Measurements from ENCODE around the gene FHOD3.
A peak's percentile ranks its signal among the peaks of the same experiment; 100 is the strongest.

FHOD3 gene

DNA sequence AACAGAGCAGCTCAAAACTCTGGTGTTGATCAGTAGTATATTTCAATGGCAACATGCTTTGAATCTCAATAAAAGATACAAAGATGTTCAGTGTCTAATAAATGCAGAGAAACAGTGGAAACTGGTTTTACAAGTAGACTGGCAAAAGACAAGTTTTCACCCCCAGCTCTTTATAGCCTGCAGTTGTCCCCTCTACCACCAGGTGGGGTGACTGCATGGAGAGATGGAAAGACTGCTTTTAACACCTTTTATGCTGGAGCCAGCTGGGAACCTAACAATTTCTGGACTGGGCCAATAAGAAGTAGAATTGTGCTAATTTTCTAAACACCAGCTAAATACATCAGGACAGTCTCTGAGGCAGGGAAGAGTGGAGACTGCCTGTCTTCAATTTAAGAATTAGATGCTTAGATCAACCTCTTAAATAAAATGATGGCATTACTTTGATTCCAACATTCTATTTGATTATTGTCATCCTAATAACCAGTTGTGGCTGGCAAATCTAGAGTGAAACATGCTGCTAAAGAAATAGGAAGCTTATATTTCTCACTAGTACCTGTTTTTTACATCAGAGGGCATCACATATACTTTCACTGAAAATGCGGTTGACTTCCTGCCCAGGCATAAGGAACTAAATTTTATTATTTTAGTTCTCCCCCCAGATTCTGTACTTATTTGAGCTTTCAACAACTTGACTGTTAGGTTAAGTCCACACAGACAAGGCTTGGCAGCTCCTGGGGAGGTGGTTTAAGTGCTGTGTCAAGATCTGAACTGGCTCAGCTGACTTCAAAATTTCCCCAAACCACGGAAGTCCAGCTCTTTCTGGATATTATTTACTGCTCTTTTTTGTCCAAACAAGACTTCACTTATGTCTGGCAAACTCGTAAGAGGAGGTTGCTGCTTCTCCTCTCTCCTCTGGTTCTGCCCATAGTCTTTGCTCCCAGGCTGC, 390.8 kb downstream of the FHOD3 start:
- TF ChIP-seq, protein P1, sequence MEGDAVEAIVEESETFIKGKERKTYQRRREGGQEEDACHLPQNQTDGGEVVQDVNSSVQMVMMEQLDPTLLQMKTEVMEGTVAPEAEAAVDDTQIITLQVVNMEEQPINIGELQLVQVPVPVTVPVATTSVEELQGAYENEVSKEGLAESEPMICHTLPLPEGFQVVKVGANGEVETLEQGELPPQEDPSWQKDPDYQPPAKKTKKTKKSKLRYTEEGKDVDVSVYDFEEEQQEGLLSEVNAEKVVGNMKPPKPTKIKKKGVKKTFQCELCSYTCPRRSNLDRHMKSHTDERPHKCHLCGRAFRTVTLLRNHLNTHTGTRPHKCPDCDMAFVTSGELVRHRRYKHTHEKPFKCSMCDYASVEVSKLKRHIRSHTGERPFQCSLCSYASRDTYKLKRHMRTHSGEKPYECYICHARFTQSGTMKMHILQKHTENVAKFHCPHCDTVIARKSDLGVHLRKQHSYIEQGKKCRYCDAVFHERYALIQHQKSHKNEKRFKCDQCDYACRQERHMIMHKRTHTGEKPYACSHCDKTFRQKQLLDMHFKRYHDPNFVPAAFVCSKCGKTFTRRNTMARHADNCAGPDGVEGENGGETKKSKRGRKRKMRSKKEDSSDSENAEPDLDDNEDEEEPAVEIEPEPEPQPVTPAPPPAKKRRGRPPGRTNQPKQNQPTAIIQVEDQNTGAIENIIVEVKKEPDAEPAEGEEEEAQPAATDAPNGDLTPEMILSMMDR (IDR thresholded peaks at IDR 0.05) = peak; percentile 75
- Histone ChIP-seq H3K27ac (no peak overlapping the region), H3K4me3 (no peak overlapping the region)
- DNase-seq (ENCODE audit: low spot score) = no peak

DNA sequence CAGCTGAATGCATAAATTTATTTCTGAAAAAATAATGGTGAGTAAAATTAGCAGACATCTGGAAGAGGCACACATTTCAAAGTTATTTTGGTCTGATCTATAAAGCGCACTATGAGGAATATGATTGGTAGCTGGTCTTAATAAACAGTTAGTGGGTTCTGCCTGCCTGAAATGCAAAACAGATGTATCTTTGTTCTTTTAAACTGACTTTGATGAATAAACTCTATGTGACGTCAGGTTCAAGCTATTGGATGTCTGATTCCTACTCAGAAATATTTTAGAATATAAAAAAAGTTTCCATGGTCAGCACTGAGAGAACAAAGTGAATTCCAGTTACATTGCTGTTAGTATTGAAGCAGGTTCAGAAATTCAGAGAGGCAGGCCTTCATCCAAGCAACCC, 394.9 kb downstream of the FHOD3 start:
- no peak for DNase-seq (ENCODE audit: low spot score)
- H3K4me3 ChIP-seq = no peak overlapping the region
- TF ChIP-seq, protein P1 (IDR thresholded peaks at IDR 0.05) = no peak
- H3K27ac ChIP-seq = no peak overlapping the region

DNA sequence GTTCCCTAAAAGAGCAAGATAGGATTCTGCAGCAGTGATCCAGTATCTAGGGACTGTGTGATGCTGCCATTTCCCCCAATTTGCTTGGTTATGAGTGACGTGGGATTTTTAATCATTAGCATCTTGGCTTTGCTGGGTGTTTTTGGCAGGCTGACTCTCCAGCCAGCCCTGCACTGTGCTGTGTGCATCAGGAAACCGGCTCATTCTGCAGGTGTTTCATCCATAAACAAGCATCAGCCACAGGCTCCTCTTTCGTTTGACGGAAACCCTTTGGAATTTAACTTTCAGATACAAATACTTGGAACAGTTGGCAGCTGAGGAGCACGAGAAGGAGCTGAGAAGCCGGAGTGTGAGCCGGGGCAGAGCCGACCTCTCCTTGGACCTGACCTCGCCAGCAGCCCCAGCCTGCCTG, 395.4 kb downstream of the FHOD3 start:
- no peak for DNase-seq (ENCODE audit: low spot score)
- Histone ChIP-seq H3K4me3 (no peak overlapping the region), H3K27ac (no peak overlapping the region)
- TF ChIP-seq, protein P1 (IDR thresholded peaks at IDR 0.05) = no peak

DNA sequence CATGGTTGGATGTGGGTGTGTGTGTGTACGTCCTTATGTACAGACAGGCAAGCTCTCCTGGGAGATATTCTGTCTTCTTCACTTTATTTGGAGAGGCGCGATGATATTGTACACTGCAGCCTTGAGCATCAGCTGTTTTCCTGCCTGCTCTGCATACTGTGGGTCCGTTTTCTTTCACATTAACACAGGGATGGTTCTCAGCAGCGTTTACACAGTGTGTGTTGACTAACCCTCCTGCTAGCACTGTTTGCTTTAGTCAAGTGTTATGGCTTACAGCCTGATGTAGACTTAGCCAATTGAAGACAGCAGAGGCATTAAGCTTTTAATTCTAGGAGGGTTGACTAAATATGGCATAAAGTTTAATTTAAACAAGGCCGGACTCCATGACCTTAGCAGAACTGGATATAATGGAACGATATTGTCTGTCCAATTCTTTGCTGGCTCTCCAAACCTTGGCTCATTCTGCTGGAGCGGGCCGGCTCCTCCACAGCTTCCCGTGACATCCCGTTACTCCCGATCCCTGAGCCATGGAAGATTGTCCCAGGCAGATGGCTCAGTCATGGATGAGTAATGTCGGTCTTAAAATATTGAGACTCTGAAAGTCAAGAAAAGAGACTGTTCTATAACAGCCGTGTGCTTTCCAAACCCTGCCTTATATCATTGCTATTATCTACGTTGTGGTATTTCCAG, 396.6 kb downstream of the FHOD3 start:
- TF ChIP-seq, protein P1 (IDR thresholded peaks at IDR 0.05) = no peak
- Histone ChIP-seq H3K27ac (no peak overlapping the region), H3K4me3 (peak overlapping the region; percentile 4)
- no peak for DNase-seq (ENCODE audit: low spot score)

DNA sequence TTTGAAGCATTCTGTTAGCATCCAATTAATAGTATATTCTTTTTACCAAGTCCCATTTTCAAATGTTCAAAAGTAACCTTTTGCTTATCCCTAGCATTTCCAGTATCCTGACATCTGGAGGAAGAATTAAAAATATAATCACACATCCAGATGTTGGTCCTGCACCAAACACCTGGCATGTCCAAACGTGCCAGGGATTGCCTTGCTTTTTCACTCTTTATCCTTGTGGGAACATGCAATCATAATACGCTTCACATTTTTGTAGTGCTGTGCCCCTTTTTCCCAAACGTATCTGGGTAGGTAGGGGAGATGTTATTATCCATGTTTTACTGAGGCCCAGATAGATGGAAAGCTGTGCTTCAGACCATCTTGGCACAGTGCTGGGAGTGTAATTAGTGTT, 398.3 kb downstream of the FHOD3 start:
- Histone ChIP-seq H3K4me3 (no peak overlapping the region), H3K27ac (no peak overlapping the region)
- DNase-seq (ENCODE audit: low spot score) = no peak
- TF ChIP-seq, protein P1 (IDR thresholded peaks at IDR 0.05) = no peak

DNA sequence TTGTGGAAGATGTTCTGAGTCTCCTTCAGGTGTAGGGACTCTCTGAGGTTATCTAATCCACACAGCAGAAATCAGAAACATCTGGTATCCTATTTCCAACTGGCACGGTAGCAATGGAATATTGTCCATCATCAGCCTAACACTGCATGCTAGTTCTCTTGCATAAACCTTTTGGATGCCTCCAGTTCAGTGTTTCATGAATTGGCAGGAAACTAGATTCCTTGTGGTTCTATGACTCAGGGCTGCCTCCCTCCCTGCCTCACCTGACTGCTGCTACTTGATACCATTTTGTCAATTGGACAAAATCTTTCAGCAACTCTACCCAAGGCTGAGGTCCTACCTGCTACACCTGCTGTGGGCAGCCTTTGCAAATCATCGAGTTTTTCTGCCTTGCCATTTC, 400.4 kb downstream of the FHOD3 start:
- H3K4me3 ChIP-seq = no peak overlapping the region
- no peak overlapping the region for H3K27ac ChIP-seq
- TF ChIP-seq, protein P1 (IDR thresholded peaks at IDR 0.05) = no peak
- DNase-seq (ENCODE audit: low spot score) = no peak

Measured in coronary artery (tissue), 2 donors.